ENCODE results near the gene ZNF529.

ZNF529 gene

GRCh38 chr19:36526581-36526980 is 46.5 kb downstream of the ZNF529 start:
- TF ChIP-seq TCF12 (IDR thresholded peaks at IDR 0.05; ENCODE audit: low read depth) (no peak), MAX (IDR thresholded peaks at IDR 0.05) (no peak), YY1 (IDR thresholded peaks at IDR 0.05; ENCODE audit: low read depth) (no peak), FOXM1 (IDR thresholded peaks at IDR 0.05; ENCODE audit: borderline replicate concordance, low read depth) (no peak), RAD21 (IDR thresholded peaks at IDR 0.05; ENCODE audit: low read depth) (no peak), REST (IDR thresholded peaks at IDR 0.05; ENCODE audit: low read depth) (no peak), EP300 (IDR thresholded peaks at IDR 0.05; ENCODE audit: borderline replicate concordance) (no peak), NFIC (IDR thresholded peaks at IDR 0.05) (no peak), TAF1 (IDR thresholded peaks at IDR 0.05; ENCODE audit: low read depth) (no peak), ZBTB7A (IDR thresholded peaks at IDR 0.05; ENCODE audit: low read depth) (no peak), CREB1 (IDR thresholded peaks at IDR 0.05; ENCODE audit: low read depth) (no peak), USF1 (IDR thresholded peaks at IDR 0.05) (no peak), EGR1 (IDR thresholded peaks at IDR 0.05) (no peak), TEAD4 (IDR thresholded peaks at IDR 0.05) (no peak), CEBPB (IDR thresholded peaks at IDR 0.05) (no peak)

GRCh38 chr19:36524617-36525016 is 48.5 kb downstream of the ZNF529 start:
- no peak for TF ChIP-seq ZBTB7A (IDR thresholded peaks at IDR 0.05; ENCODE audit: low read depth)
- no peak for TF ChIP-seq YY1 (IDR thresholded peaks at IDR 0.05; ENCODE audit: low read depth)
- TF ChIP-seq USF1 (IDR thresholded peaks at IDR 0.05): no peak
- no peak for TF ChIP-seq NFIC (IDR thresholded peaks at IDR 0.05)
- no peak for TF ChIP-seq CEBPB (IDR thresholded peaks at IDR 0.05)
- TF ChIP-seq REST (IDR thresholded peaks at IDR 0.05; ENCODE audit: low read depth): no peak
- TF ChIP-seq TCF12 (IDR thresholded peaks at IDR 0.05; ENCODE audit: low read depth): no peak
- no peak for TF ChIP-seq TEAD4 (IDR thresholded peaks at IDR 0.05)
- TF ChIP-seq TAF1 (IDR thresholded peaks at IDR 0.05; ENCODE audit: low read depth): no peak
- no peak for TF ChIP-seq CREB1 (IDR thresholded peaks at IDR 0.05; ENCODE audit: low read depth)
- no peak for TF ChIP-seq MAX (IDR thresholded peaks at IDR 0.05)
- TF ChIP-seq EGR1 (IDR thresholded peaks at IDR 0.05): no peak
- TF ChIP-seq RAD21 (IDR thresholded peaks at IDR 0.05; ENCODE audit: low read depth): no peak
- TF ChIP-seq EP300 (IDR thresholded peaks at IDR 0.05; ENCODE audit: borderline replicate concordance): no peak
- TF ChIP-seq FOXM1 (IDR thresholded peaks at IDR 0.05; ENCODE audit: borderline replicate concordance, low read depth): no peak

- TF ChIP-seq CREB1 (IDR thresholded peaks at IDR 0.05; ENCODE audit: low read depth): no peak
- TF ChIP-seq TAF1 (IDR thresholded peaks at IDR 0.05; ENCODE audit: low read depth): no peak
- no peak for TF ChIP-seq REST (IDR thresholded peaks at IDR 0.05; ENCODE audit: low read depth)
- TF ChIP-seq YY1 (IDR thresholded peaks at IDR 0.05; ENCODE audit: low read depth): no peak
- no peak for TF ChIP-seq CEBPB (IDR thresholded peaks at IDR 0.05)
- TF ChIP-seq TCF12 (IDR thresholded peaks at IDR 0.05; ENCODE audit: low read depth): no peak
- no peak for TF ChIP-seq MAX (IDR thresholded peaks at IDR 0.05)
- TF ChIP-seq TEAD4 (IDR thresholded peaks at IDR 0.05): no peak
- no peak for TF ChIP-seq FOXM1 (IDR thresholded peaks at IDR 0.05; ENCODE audit: borderline replicate concordance, low read depth)
- TF ChIP-seq NFIC (IDR thresholded peaks at IDR 0.05): no peak
- no peak for TF ChIP-seq EP300 (IDR thresholded peaks at IDR 0.05; ENCODE audit: borderline replicate concordance)
- no peak for TF ChIP-seq EGR1 (IDR thresholded peaks at IDR 0.05)
- TF ChIP-seq ZBTB7A (IDR thresholded peaks at IDR 0.05; ENCODE audit: low read depth): no peak
- TF ChIP-seq USF1 (IDR thresholded peaks at IDR 0.05): no peak
- TF ChIP-seq RAD21 (IDR thresholded peaks at IDR 0.05; ENCODE audit: low read depth): no peak
Observed at GRCh38 chr19:36514012-36514612, 59.0 kb downstream of the ZNF529 start.

All from Ishikawa (cell line).